Stimulated activated CD8-positive, alpha-beta memory T cell treated with anti-CD3 and anti-CD28 coated beads, Interleukin-4, amount 100 ng/mL, for 1 hour (primary cell): ENCODE results near the gene PGGHG.
"Not testable (repeated sequence)": the region's sequence is repeated elsewhere in the genome, so short reads cannot be mapped to it uniquely, and the experiment has no call there.

Experiments used
- DNase-seq, 2 donors: peaks; one replicate each; pipeline ENCODE4 v3.0.0-alpha.2; 2020; ENCODE audit warnings: low read depth in 2 of 2, low spot score in 1 of 2

The PGGHG gene

GRCh38 chr11:313787-314553 lies 25.0 kb downstream of the PGGHG start, which contains the start of gene IFITM1:
Gene IFITM1, plus strand, starts transcription at chr11:314040. Its CDS starts 131 bp downstream, at chr11:314171.
- DNase-seq = no peak

- not testable (repeated sequence) for DNase-seq
Measured at GRCh38 chr11:314554-314875, 25.6 kb downstream of the PGGHG start.

- no peak for DNase-seq
Measured at GRCh38 chr11:315051-315481, 26.1 kb downstream of the PGGHG start.

- DNase-seq = no peak
Measured at GRCh38 chr11:315516-315994, 26.6 kb downstream of the PGGHG start.

GRCh38 chr11:316031-316701 lies 27.2 kb downstream of the PGGHG start:
- no peak for DNase-seq

- no peak for DNase-seq
Measured at GRCh38 chr11:316891-317301, 28.0 kb downstream of the PGGHG start.

- DNase-seq = not testable (repeated sequence)
Measured at GRCh38 chr11:317668-318404, 28.9 kb downstream of the PGGHG start.

GRCh38 chr11:318405-319120 lies 29.6 kb downstream of the PGGHG start:
- DNase-seq = not testable (repeated sequence)

- DNase-seq = not testable (repeated sequence)
Measured at GRCh38 chr11:319121-319887, 30.4 kb downstream of the PGGHG start.

GRCh38 chr11:319888-320273 lies 31.0 kb downstream of the PGGHG start:
- DNase-seq = not testable (repeated sequence)

GRCh38 chr11:324156-324555 lies 35.2 kb downstream of the PGGHG start:
- DNase-seq = no peak

GRCh38 chr11:324593-325517 lies 35.9 kb downstream of the PGGHG start:
- not testable (repeated sequence) for DNase-seq

GRCh38 chr11:325796-326591 lies 37.1 kb downstream of the PGGHG start:
- DNase-seq = no peak

GRCh38 chr11:326592-326841 lies 37.6 kb downstream of the PGGHG start:
- no peak for DNase-seq

- DNase-seq = no peak
Measured at GRCh38 chr11:326842-327580, 38.1 kb downstream of the PGGHG start.

GRCh38 chr11:327581-327923 lies 38.6 kb downstream of the PGGHG start:
- no peak for DNase-seq

- no peak for DNase-seq
Measured at GRCh38 chr11:328012-328411, 39.1 kb downstream of the PGGHG start.

- not testable (repeated sequence) for DNase-seq
Measured at GRCh38 chr11:328516-329100, 39.7 kb downstream of the PGGHG start.
